GM23248 (cell line): ENCODE measurements around the gene PHACTR3.

ENCODE experiments used
- EZH2 ChIP-seq: fragments of 200-600 bp; sonication (generic); IDR thresholded peaks from 2 replicates; pipeline ENCODE4 v1.6.1; 2018; ENCODE audit warnings: antibody characterized with exemption, mild to moderate bottlenecking; ENCODE audit not compliant: insufficient read depth, poor library complexity, severe bottlenecking
- EZH2phosphoT487 ChIP-seq: fragments of 200-600 bp; sonication (generic); IDR thresholded peaks from 2 replicates; pipeline ENCODE4 v1.6.1; 2018; ENCODE audit warnings: antibody characterized with exemption, moderate library complexity, mild to moderate bottlenecking, low read depth; ENCODE audit not compliant: insufficient read depth

- no peak for TF ChIP-seq EZH2
- TF ChIP-seq EZH2phosphoT487, result no peak
Observed at GRCh38 chr20:59790346-59790745, 186.0 kb downstream of the PHACTR3 start.
